Amygdala (tissue), 56 donors: ENCODE results near the gene IPCEF1.

Experiments used
- DNase-seq, 56 donors: peaks; one replicate each; lab custom pipeline; 2025; lab: John Stamatoyannopoulos, UW

Gene IPCEF1

GRCh38 chr6:154123155-154123956 lies 233.2 kb downstream of the IPCEF1 start:
- no peak for DNase-seq

- no peak for DNase-seq
Observed at GRCh38 chr6:154122195-154122925, 234.2 kb downstream of the IPCEF1 start.

DNA sequence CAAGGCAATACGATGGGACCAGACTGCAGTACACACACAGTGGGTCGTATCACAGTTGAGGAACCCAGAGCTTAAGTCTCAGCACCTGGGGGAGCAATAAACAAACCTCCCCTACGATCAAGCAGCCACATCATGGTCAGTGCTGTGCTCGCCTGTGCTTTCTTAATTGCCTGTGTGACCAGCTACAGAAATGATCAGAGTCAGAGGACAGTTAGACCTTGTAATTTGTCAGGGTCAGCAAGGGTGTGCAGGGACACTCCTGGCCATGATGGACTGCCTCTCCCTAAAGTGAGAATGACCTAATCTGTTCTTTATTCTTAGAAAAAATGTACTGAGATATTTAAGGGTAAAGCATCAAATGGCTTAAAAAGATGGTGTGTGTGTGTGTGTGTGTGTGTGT lies 239.1 kb downstream of the IPCEF1 start:
- DNase-seq: no peak

DNA sequence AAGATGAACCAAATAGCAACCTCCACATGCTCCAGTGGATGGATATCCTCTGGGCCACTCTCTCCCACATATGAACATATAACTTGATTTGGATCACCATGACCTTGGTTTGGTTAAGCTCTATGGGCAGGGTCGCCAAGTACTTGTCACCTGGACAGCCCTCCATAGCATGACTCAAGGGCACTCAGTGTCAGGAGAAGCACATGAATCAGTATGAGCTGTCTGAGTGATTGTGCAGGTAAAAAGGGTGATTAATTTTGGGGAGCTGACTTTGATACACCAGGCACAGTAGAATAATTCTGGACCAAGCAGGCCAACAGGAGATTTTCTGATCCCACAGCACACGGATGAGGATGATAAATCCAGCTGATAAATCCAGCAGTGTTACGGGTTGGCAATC lies 243.2 kb downstream of the IPCEF1 start:
- no peak for DNase-seq

DNA sequence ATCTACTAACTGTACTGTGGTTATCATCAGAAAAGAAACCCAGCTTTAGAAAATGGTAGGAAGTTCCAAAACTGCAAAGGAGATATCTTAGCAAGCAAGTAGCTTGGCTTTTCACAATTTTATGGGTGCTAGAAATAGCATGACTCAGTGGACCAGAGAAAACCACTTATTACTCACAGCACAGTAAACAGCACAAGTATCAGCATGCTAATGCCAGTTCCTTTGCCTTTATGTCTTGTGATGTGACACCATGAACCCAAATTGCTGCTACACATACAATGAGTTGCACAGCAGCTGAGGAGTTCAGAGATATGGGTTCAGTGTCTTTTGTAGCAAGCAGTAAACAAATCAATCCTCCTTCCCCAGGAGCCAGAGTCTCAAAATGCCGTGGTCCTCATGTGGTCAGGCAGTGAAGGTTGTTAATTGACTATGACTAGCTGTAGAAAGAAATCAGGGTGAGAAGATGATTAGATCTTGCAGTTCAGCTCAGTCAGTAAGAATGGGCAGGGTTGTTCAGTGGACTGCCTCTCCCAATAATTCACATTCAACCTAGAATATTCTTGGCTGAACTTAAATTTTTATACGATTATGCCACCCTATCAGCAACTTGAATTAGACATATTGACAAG lies 244.3 kb downstream of the IPCEF1 start:
- DNase-seq: no peak

- no peak for DNase-seq
Observed at GRCh38 chr6:154111025-154111424, 245.6 kb downstream of the IPCEF1 start.

DNA sequence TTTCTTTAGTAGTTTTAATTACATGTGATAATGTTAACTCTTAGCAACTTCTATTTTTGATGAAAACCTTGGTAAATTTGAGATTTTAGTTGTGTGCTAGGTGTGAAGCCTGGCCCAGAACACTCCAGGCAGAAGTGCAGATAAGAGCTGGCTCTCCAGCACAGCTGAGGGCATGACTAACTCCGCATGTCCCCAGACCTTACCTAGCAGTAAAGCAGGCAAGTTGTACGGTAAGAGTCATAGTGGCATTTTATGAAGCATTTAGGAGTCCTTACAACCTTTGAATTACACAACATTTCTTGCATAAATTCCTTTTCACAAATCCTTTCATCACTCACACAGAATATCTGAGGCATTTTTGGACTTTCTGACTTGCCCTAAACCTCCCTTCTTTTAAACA lies 250.4 kb downstream of the IPCEF1 start:
- no peak for DNase-seq
